GM23338 (cell line): ENCODE results near the gene FOXJ1. TPM values are rescaled to one million over a fixed set of nuclear protein-coding genes. Genes with fewer than 3 reads are reported as not detected.
A peak's percentile ranks its signal among the peaks of the same experiment; 100 is the strongest.

Source experiments
- ATAC-seq: fragments of 200-7000 bp; cut with Tn5 transposase; 3 replicates; pipeline ENCODE4 v1.9.1; 2020
- DNase-seq: peaks from one replicate; pipeline ENCODE4 v3.0.0-alpha.2; 2015; ENCODE audit warnings: low spot score
- H2AFZ ChIP-seq: fragments of 200-600 bp; sonication (generic); 2 replicates; pipeline ENCODE4 v1.8.0; 2016; ENCODE audit warnings: antibody characterized with exemption, mild to moderate bottlenecking, moderate library complexity
- H3F3A ChIP-seq: fragments of 200-600 bp; sonication (generic); replicated peaks from 2 replicates; pipeline ENCODE4 v1.8.0; 2017; ENCODE audit warnings: antibody characterized with exemption, mixed run types, low read depth
- H3K27ac ChIP-seq: fragments of 200-600 bp; sonication (generic); 2 replicates; pipeline ENCODE4 v1.6.1; 2016; ENCODE audit warnings: low read depth
- H3K27me3 ChIP-seq: fragments of 200-600 bp; sonication (generic); 2 replicates; pipeline ENCODE4 v1.8.0; 2016; ENCODE audit warnings: mild to moderate bottlenecking, mixed run types, moderate library complexity; ENCODE audit not compliant: insufficient read depth
- H3K36me3 ChIP-seq: fragments of 200-600 bp; sonication (generic); 2 replicates; pipeline ENCODE4 v1.8.0; 2016; ENCODE audit warnings: mild to moderate bottlenecking; ENCODE audit not compliant: insufficient read depth
- H3K4me1 ChIP-seq: fragments of 200-600 bp; sonication (generic); 2 replicates; pipeline ENCODE4 v1.8.0; 2016; ENCODE audit warnings: mild to moderate bottlenecking, moderate library complexity; ENCODE audit not compliant: insufficient read depth
- H3K4me2 ChIP-seq: fragments of 200-600 bp; sonication (generic); 2 replicates; pipeline ENCODE4 v1.7.1; 2017; ENCODE audit warnings: mixed run types
- H3K4me3 ChIP-seq: fragments of 200-600 bp; sonication (generic); 2 replicates; pipeline ENCODE4 v1.6.1; 2016; ENCODE audit warnings: mixed run types
- H3K79me2 ChIP-seq: fragments of 200-600 bp; sonication (generic); replicated peaks from 2 replicates; pipeline ENCODE4 v1.8.0; 2017; ENCODE audit warnings: mild to moderate bottlenecking; ENCODE audit not compliant: insufficient read depth
- H3K9me2 ChIP-seq: fragments of 200-600 bp; sonication (generic); 2 replicates; pipeline ENCODE4 v1.8.0; 2017; ENCODE audit not compliant: insufficient read depth
- H4K20me1 ChIP-seq: fragments of 200-600 bp; sonication (generic); replicated peaks from 2 replicates; pipeline ENCODE4 v1.8.0; 2017; ENCODE audit warnings: mild to moderate bottlenecking; ENCODE audit not compliant: insufficient read depth
- H3K27ac Mint-ChIP-seq: 2 replicates; pipeline ENCODE4 v1.8.0; 2020; ENCODE audit warnings: inconsistent platforms, mild to moderate bottlenecking, moderate library complexity, mixed read lengths
- H3K27me3 Mint-ChIP-seq: 3 replicates; pipeline ENCODE4 v1.8.0; 2022; ENCODE audit warnings: low read depth, mild to moderate bottlenecking, moderate library complexity, mixed read lengths, inconsistent platforms; ENCODE audit not compliant: insufficient read depth, poor library complexity
- H3K36me3 Mint-ChIP-seq: 3 replicates; pipeline ENCODE4 v1.8.0; 2021; ENCODE audit warnings: low read depth, mild to moderate bottlenecking, inconsistent platforms, moderate library complexity, mixed read lengths
- H3K4me1 Mint-ChIP-seq: 3 replicates; pipeline ENCODE4 v1.8.0; 2020; ENCODE audit warnings: mild to moderate bottlenecking, inconsistent platforms, mixed read lengths
- H3K4me3 Mint-ChIP-seq: 3 replicates; pipeline ENCODE4 v1.8.0; 2021; ENCODE audit warnings: moderate library complexity, mild to moderate bottlenecking, inconsistent platforms, mixed read lengths
- H3K9me3 Mint-ChIP-seq: 3 replicates; pipeline ENCODE4 v1.8.0; 2020; ENCODE audit warnings: moderate library complexity, mild to moderate bottlenecking, inconsistent platforms, mixed read lengths
- CTCF ChIP-seq, 2 experiments: fragments of 200-600 bp in 1 of 2; sonication (generic) in 1 of 2; conservative IDR thresholded peaks; 2 replicates each; pipeline versions ENCODE4 v1.5.1 to v1.6.1; 2016 to 2017; ENCODE audit warnings: antibody characterized with exemption in 2 of 2, low read depth in 2 of 2, mild to moderate bottlenecking in 2 of 2, moderate library complexity in 1 of 2
- ETS1 ChIP-seq: IDR thresholded peaks from 2 replicates; pipeline ENCODE4 v1.6.1; 2016; ENCODE audit warnings: antibody characterized with exemption
- NANOG ChIP-seq: IDR thresholded peaks from 2 replicates; pipeline ENCODE4 v1.6.1; 2016; ENCODE audit warnings: antibody characterized with exemption, borderline replicate concordance
- ZNF331 ChIP-seq: fragments of 250-450 bp; sonication (Bioruptor Pico); IDR thresholded peaks from 2 replicates; pipeline ENCODE4 v1.5.0; 2020; ENCODE audit warnings: low read depth, mild to moderate bottlenecking, moderate library complexity
- ZNF462 ChIP-seq: fragments of 250-450 bp; sonication (Bioruptor Pico); IDR thresholded peaks from 2 replicates; pipeline ENCODE4 v1.5.0; 2020; ENCODE audit warnings: mild to moderate bottlenecking, moderate library complexity
- polyA plus RNA-seq: library from polyadenylated mRNA; unstranded; fragments of >200 nt; fragmentation: Nextera tagmentation; extraction: Ambion mirVana; gene quantifications from 2 replicates; pipeline ENCODE4 v1.2.1, GENCODE V29; 2016
- total RNA-seq: library from RNA; depleted of rRNA; stranded (reverse); fragments of >200 nt; shearing (Covaris generic); gene quantifications from 2 replicates; pipeline ENCODE4 v1.2.3, GENCODE V29; 2014

FOXJ1 gene
- total and polyA plus RNA-seq, 2 experiments from 2014 or later: 2.3 to 12.3 TPM

GRCh38 chr17:76189741-76190140 lies 48.7 kb upstream of the FOXJ1 start:
- no peaks in the 10 kb centered on the region for H3K36me3 Mint-ChIP-seq
- DNase-seq: no peak
- TF ChIP-seq ZNF462 (CRISPR knock-in tag) (no peak), ZNF331 (CRISPR knock-in tag) (no peak), CTCF (conservative IDR thresholded peaks at IDR 0.05; ENCODE audit: low read depth in 2 of 2) (peak in 1 of 2 experiments; percentile 54; a peak in 3 of 4 replicates), NANOG (no peak), ETS1 (no peak)
- H3K27me3 Mint-ChIP-seq: peaks cover 3% of the 10 kb centered on the region
- Histone ChIP-seq H3K9me2 (no peaks in the 10 kb centered on the region), H3K36me3 (no peaks in the 10 kb centered on the region), H3K27ac (no peak overlapping the region), H3K79me2 (no peaks in the 10 kb centered on the region), H3K27me3 (no peaks in the 10 kb centered on the region), H3K4me1 (peaks cover 12% of the 10 kb centered on the region; the same call in 1 of the 2 replicates), H3F3A (no peaks in the 10 kb centered on the region; the same call in 1 of the 2 replicates), H4K20me1 (no peaks in the 10 kb centered on the region), H2AFZ (no peak overlapping the region), H3K4me2 (no peak overlapping the region), H3K4me3 (no peak overlapping the region)
- H3K27ac Mint-ChIP-seq: peak overlapping the region; percentile 9; the same call in 1 of the 2 replicates
- peak; percentile 74 for ATAC-seq
- H3K4me3 Mint-ChIP-seq: no peak overlapping the region
- H3K9me3 Mint-ChIP-seq: no peaks in the 10 kb centered on the region
- peaks cover 21% of the 10 kb centered on the region for H3K4me1 Mint-ChIP-seq
